Type B pancreatic cell (in vitro differentiated cells): ENCODE measurements around the gene MARVELD1. TPM values are rescaled to one million over a fixed set of nuclear protein-coding genes. Genes with fewer than 3 reads are reported as not detected.

ENCODE experiments used
- DNase-seq: peaks from one replicate; pipeline ENCODE4 v3.0.0; 2021; ENCODE audit warnings: mixed read lengths; ENCODE audit not compliant: unreplicated experiment; ENCODE audit errors: extremely low spot score
- H3K27ac Mint-ChIP-seq: 2 replicates; pipeline ENCODE4 v1.8.0; 2021; ENCODE audit warnings: mild to moderate bottlenecking, mixed read lengths
- H3K27me3 Mint-ChIP-seq: 2 replicates; pipeline ENCODE4 v1.8.0; 2021; ENCODE audit warnings: mixed read lengths
- H3K36me3 Mint-ChIP-seq: 2 replicates; pipeline ENCODE4 v1.8.0; 2021; ENCODE audit warnings: mixed read lengths
- H3K4me1 Mint-ChIP-seq: one replicate; pipeline ENCODE4 v1.8.0; 2021; ENCODE audit warnings: mixed read lengths; ENCODE audit not compliant: unreplicated experiment
- H3K4me3 Mint-ChIP-seq: 2 replicates; pipeline ENCODE4 v1.8.0; 2021; ENCODE audit warnings: mild to moderate bottlenecking, mixed read lengths
- H3K9me3 Mint-ChIP-seq: 2 replicates; pipeline ENCODE4 v1.8.0; 2021; ENCODE audit warnings: mixed read lengths
- total RNA-seq: library from RNA; stranded (reverse); gene quantifications from 2 replicates; pipeline ENCODE4 v1.2.1, GENCODE V29; 2021; ENCODE audit warnings: low replicate concordance
- TF ChIP-seq, protein P1 (sequence below): fragments of 200-600 bp; sonication (generic); conservative IDR thresholded peaks from 2 replicates; pipeline ENCODE4 v1.5.0; 2021; ENCODE audit warnings: antibody characterized with exemption, mild to moderate bottlenecking

The MARVELD1 gene
- total RNA-seq, 1 donor from 2014 or later = 43.7 TPM

DNA sequence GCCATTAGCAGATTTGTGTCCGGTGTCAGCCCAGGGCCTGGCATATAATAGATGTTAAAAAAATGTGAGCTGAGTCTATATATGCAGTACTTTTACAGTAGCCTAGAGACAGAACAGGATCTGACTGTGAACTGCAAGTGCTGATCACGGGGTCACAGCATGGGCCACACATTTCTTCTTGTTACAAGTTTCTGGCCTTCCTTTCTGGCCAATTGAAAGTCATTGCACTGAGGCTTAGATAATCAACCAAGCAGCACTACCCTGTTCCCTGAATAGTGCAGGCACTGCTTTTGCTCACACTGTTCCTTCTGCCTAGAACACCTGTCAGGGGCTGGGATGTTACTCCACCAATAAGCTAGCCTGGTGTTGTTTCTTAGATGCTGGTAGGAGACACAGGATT, 5.4 kb upstream of the MARVELD1 start:
- H3K4me1 Mint-ChIP-seq = peaks cover 25% of the 10 kb centered on the region
- no peaks in the 10 kb centered on the region for H3K36me3 Mint-ChIP-seq
- peaks cover 19% of the 10 kb centered on the region for H3K27me3 Mint-ChIP-seq
- no peak overlapping the region for H3K4me3 Mint-ChIP-seq
- DNase-seq = no peak
- H3K9me3 Mint-ChIP-seq = no peaks in the 10 kb centered on the region
- TF ChIP-seq, protein P1, sequence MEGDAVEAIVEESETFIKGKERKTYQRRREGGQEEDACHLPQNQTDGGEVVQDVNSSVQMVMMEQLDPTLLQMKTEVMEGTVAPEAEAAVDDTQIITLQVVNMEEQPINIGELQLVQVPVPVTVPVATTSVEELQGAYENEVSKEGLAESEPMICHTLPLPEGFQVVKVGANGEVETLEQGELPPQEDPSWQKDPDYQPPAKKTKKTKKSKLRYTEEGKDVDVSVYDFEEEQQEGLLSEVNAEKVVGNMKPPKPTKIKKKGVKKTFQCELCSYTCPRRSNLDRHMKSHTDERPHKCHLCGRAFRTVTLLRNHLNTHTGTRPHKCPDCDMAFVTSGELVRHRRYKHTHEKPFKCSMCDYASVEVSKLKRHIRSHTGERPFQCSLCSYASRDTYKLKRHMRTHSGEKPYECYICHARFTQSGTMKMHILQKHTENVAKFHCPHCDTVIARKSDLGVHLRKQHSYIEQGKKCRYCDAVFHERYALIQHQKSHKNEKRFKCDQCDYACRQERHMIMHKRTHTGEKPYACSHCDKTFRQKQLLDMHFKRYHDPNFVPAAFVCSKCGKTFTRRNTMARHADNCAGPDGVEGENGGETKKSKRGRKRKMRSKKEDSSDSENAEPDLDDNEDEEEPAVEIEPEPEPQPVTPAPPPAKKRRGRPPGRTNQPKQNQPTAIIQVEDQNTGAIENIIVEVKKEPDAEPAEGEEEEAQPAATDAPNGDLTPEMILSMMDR = no peak
- H3K27ac Mint-ChIP-seq = no peak overlapping the region

DNA sequence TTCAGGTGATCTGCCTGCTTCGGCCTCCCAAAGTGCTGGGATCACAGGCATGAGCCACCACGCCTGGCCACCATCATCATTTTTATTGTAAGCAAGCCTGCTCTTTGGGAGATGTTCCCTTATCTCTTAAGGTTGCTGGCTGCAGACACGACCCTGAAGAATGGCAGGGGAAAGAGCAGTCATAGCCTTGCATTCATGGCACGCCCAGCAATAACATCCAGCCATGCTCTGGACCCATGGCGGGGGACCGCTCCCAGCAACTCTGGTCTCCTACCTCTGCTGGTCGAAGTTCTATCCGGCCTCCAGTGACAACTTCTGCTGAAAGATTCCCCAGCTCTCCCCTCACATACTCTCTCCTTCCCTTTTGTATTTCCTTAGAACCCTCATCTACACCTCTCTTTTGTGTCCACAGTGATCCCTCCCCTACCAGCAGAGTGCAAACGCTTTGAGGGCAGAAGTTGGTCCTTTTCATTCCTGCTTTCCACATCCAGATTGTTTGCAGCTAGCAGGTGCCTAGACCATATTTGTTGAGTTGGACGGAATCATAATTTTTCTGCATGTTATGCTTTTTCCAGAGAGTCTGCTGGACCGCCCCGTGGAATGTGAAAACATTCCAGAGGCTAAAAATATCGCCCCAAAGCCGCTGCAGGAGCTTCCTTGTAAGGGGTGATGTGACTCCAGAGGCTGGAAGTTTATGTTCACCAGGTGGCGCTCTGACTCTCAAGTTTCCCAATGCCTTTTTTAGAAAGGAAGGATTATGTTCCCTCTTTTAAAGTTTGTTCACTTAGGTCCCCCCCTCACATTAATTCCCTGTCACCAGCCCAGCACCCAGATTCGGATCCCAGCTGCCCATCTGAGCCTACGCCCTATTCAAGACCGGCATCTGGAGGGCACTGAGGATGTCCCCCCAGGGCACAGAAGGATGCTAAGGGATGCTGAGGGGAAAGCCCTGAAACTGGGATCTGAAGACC, 4.3 kb upstream of the MARVELD1 start:
- no peaks in the 10 kb centered on the region for H3K9me3 Mint-ChIP-seq
- no peak for DNase-seq
- peaks cover 19% of the 10 kb centered on the region for H3K27me3 Mint-ChIP-seq
- peaks cover 25% of the 10 kb centered on the region for H3K4me1 Mint-ChIP-seq
- H3K27ac Mint-ChIP-seq = peak overlapping the region; percentile 63
- H3K36me3 Mint-ChIP-seq = no peaks in the 10 kb centered on the region
- no peak overlapping the region for H3K4me3 Mint-ChIP-seq
- TF ChIP-seq, protein P1 = peak; percentile 76

DNA sequence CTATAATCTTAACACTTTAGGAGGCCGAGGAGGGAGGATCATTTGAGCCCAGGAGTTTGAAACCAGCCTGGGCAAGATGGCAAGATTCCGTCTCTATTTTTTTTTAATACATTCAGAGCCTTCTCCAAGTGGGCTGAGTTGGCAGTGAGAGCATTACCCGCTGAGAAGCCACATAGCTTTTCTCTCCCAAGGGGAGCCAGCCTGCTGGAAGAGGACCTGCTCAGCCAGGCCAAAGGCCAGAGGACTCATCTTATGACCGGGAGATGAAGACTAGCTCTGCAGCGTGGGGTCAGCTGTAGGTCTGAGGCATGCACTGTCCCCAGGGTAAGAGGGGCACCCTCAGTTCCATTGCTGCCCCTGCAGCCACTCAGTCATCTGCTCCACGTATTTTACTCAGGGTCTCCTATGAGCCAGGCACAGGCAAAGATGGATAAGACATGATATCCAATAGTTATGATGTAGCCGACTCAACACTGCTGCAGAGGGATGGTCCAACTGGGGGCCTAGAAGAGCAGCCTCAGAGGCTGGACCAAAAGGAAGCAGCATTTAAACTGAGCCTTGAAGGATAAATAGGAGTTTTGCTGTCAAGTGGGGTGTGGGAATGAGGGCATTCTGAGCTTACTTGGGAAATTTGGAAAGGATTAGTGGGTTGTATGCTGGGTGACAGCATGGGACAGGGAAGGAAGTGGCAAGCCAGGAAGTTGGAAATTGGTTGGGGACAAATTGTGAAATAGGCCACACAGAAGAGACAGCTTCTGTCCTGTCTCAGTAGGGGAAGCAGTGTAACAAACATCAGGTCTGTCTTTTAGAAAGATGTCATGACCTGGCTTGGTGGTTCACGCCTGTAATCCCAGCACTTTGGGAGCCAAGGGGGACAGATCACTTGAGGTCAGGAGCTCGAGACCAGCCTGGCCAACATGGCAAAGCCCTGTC, 1.6 kb upstream of the MARVELD1 start:
- Mint-ChIP-seq H3K36me3 (peaks cover 5% of the 10 kb centered on the region), H3K4me1 (peaks cover 25% of the 10 kb centered on the region), H3K27ac (peak overlapping the region; percentile 49), H3K27me3 (peaks cover 19% of the 10 kb centered on the region), H3K9me3 (no peaks in the 10 kb centered on the region), H3K4me3 (peak overlapping the region; percentile 76)
- DNase-seq = no peak
- TF ChIP-seq, protein P1 = no peak

DNA sequence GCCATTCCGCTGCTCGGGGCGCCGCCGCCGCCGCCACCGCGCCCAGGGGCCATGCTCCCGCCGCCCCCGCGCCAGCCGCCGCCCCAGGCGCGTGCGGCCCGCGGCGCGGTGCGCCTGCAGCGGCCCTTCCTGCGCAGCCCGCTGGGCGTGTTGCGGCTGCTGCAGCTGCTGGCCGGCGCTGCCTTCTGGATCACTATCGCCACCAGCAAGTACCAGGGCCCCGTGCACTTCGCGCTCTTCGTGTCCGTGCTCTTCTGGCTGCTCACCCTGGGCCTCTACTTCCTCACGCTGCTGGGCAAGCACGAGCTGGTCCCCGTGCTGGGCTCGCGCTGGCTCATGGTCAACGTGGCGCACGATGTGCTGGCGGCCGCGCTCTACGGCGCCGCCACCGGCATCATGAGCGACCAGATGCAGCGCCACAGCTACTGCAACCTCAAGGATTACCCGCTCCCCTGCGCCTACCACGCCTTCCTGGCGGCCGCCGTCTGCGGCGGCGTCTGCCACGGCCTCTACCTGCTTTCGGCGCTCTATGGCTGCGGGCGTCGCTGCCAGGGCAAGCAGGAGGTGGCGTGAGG, 383 bp downstream of the MARVELD1 start:
- TF ChIP-seq, protein P1 = peak; percentile 38
- Mint-ChIP-seq H3K36me3 (peaks cover 11% of the 10 kb centered on the region), H3K27ac (peak overlapping the region; percentile 98), H3K4me1 (peaks cover 31% of the 10 kb centered on the region), H3K27me3 (peaks cover 19% of the 10 kb centered on the region), H3K4me3 (peak overlapping the region; percentile 100), H3K9me3 (no peaks in the 10 kb centered on the region)
- DNase-seq = peak; percentile 80
